HG03045 (cell line): Measurements from ENCODE around the gene LSM14A.
"Not testable (repeated sequence)": the region's sequence is repeated elsewhere in the genome, so short reads cannot be mapped to it uniquely, and the experiment has no call there.

ENCODE experiments used
- ATAC-seq: cut with Tn5 transposase; IDR thresholded peaks from one replicate; pipeline ENCODE4 v1.9.1; 2021; ENCODE audit warnings: mild to moderate bottlenecking, moderate library complexity; ENCODE audit not compliant: unreplicated experiment

The LSM14A gene

GRCh38 chr19:34228762-34229161, 56.5 kb downstream of the LSM14A start:
- ATAC-seq = no peak

DNA sequence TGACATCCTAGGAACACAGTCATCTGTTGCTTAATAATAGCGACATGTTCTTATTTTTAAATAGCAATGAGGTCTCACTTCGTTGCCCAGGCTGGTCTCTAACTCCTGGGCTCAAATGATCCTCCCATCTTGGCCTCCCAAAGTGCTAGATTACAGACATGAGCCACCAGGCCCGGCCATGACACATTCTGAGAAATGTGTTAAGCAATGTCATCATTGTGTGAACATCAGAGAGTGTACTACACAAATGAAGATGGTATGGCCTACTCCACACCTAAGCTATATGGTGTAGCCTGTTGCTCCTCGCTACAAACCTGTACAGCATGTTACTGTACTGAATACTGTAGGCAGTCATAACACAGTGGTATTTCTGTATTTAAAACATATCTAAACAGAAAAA, 57.4 kb downstream of the LSM14A start:
- ATAC-seq = no peak

GRCh38 chr19:34230820-34231219, 58.5 kb downstream of the LSM14A start:
- no peak for ATAC-seq

GRCh38 chr19:34231439-34231838, 59.1 kb downstream of the LSM14A start:
- ATAC-seq = no peak

DNA sequence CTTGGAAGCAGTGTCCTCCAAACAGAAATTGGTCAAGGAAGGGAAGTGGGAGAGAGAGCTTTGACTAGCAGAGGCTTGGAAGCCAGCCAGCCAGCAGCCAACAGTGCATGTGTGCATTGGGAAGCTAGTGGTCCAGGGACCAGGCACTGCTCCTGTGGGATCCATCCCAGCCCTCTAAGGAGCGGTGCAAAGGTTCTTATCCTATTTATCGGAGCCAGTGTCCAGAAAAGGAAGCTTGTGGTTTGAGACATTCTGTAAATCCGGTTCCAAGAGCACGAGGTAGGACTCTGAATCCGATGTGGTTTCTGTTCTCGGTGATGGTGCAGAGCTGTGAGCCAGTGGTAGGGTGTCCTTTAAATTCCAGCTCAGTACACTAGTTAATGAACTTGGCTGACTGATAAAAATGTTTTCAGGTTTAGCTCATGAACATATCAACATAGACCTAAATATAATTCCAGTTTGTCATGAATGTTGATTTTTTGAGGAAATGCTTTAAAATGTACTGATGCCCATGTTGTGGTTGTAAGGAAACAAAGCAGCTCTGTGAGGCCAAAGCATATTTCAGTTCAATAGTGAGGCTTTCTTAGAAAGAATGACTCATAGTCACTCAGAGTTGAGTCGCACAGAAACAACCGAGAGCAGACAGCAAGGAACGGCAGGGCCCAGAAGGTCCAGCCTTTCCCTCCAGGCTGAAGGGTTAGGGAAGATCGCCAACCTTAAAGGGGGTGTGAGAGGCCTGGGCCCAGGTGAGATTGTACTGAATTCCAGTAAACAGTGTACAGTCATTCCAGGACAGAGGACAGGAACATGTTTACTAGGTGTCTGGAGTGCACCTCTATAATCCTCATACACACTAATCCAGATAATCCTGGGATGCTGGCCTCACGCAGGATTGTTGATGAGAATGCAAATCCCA, 60.5 kb downstream of the LSM14A start:
- no peak for ATAC-seq

DNA sequence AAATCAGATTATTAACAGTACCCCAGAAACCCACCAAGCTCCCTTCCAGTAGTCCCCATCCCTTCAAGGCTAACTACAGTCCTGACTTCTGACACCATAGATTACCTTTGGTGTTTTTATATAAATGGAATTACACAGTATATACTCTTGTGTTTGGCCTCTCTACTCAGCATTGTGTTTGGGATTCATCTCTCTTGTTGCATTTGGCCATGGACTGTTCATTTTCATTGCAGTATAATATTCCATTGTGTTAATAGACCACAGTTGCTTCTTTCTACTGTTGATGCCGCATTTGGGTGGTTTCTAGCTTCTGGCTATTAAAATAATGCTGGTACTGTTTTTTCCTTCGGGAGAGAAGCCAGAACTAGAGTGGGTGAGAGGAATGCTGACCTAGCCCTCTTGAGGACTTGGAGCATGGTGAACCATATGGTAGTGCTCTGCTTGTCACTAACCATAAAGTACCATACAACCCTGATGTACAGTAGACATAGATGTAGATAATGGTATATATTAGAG, 63.2 kb downstream of the LSM14A start:
- ATAC-seq = no peak

GRCh38 chr19:34236035-34236987, 64.0 kb downstream of the LSM14A start:
- ATAC-seq = no peak

DNA sequence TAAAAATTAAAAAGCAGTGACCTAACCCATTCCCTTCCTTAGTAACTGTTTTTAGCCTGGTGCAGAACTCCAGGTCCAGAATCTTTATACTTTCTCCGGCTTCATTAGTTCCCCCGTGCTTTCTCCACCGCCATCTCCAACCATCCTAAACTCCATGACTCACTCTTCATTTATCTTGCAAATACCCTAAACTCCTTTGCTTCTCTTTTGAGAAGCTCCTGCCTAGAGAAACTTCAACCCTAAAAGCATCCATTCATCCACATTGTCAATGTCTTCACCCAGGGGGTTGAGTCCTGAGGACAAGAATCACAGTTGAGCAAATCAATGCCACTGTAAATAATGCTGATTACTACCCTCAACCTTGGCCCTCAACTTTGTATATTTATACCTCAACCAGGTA, 65.0 kb downstream of the LSM14A start:
- ATAC-seq = no peak

DNA sequence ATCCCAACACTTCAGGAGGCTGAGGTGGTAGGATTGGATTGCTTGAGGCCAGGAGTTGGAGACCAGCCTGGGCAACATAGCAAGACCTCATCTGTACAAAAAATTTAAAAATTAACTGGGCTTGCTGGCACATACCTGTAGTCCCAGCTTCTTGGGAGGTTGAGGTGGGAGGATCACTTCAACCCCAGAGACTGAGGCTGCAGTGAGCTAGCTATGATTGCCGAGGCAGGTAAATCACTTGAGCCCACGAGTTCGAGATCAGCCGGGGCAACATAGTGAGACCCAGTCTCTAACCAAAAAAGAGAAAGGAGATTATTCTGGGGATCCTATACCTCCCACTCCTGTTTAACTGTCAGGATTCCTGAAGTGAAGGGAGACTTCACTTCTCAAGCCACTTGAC, 65.6 kb downstream of the LSM14A start:
- no peak for ATAC-seq

- ATAC-seq = no peak
Observed at GRCh38 chr19:34241513-34242337, 69.4 kb downstream of the LSM14A start.

GRCh38 chr19:34243138-34243875, 71.0 kb downstream of the LSM14A start:
- not testable (repeated sequence) for ATAC-seq

GRCh38 chr19:34243876-34244578, 71.7 kb downstream of the LSM14A start:
- no peak for ATAC-seq

GRCh38 chr19:34244611-34245299, 72.5 kb downstream of the LSM14A start:
- no peak for ATAC-seq

- no peak for ATAC-seq
Observed at GRCh38 chr19:34246340-34246739, 74.0 kb downstream of the LSM14A start.

DNA sequence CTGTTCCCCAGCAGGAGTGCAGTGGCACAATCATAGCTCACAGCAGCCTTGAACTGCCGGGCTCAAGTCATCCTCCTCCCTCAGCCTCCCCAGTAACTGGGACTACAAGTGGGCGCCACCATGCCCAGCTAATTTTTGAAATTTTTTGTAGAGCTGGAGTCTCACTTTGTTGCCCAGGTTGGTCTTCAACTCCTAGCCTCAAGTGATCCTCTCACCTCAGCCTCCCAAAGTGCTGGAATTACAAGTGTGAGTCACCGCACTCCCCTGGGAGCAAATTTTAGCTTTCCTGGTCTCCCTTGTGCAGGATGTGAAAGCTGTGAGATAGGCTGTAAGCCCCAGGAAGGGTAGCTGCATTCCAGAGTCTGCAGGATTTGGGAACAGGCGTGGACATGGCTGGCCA, 76.6 kb downstream of the LSM14A start:
- no peak for ATAC-seq

DNA sequence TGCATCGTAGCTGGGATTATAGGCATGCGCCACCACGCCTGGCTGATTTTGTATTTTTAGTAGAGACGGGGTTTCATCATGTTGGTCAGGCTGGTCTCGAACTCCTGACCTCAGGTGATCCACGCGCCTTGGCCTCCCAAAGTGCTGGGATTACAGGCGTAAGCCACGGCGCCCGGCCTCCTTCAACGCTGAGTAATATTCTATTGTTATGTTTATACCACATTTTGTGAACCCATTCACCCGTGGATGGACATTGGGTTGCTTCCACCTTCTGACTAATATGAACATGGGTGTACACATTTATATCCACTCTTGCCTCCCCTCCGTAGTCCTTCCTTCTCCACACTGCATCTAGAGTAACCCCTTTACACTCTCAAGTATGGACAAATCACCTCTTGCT, 80.9 kb downstream of the LSM14A start:
- ATAC-seq = not testable (repeated sequence)

DNA sequence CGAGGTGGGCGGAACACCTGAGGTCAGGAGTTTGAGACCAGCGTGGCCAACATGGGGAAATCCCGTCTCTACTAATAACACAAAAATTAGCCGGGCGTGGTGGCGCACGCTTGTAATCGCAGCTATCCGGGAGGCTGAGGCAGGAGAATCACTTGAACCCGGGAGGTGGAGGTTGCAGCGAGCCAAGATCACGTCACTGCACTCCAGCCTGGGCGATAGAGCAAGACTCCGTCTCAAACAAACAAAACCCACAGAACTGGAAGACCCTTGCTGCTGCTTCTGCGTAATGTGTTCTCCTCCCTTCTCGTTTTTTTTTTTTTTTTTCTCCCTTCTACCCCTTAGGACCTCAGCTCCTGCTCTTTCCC, 81.4 kb downstream of the LSM14A start:
- ATAC-seq = not testable (repeated sequence)

DNA sequence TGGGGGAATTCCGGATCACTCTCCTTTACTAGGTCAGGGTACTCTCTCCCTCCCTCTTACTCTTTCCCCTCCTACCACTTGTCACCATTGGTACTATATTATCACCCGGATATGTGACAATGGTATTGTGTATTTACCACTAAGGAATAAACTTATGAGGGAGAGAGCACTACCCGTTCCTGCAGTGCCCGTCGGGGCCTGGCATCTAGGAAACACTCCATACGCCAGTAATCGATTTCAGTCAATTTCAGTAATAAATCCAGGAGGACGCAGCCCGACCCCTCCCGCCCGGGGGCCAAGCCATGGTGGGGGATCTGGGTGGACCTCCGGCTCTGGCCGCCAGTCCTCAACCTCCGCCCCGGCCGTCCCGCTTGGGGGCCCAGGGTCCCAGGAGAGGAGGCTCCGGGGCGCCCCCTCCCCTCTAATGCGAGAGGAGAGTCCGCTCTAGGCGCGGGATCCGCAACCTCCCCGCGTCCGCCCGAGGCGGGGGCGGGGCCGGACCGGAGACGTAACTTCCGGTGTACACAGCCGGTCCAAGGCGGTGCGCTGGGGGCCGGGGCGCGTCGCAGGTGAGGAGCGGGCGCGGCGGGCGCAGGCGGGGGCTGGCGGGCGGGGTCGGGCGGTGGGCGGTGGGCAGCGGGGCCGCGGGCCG, 81.9 kb downstream of the LSM14A start, which contains the start of gene GARRE1:
Gene GARRE1, plus strand, starts transcription at position 509 of the 652 bp plus-strand sequence. CDS start 45,920 bp downstream, outside the sequence.
- peak; percentile 84 for ATAC-seq
